NCI-H2081 (cell line): Measurements from ENCODE around the gene AHCY.
A peak's percentile ranks its signal among the peaks of the same experiment; 100 is the strongest.
"Not testable (repeated sequence)": the region's sequence is repeated elsewhere in the genome, so short reads cannot be mapped to it uniquely, and the experiment has no call there.

ENCODE experiments used
- DNase-seq, 2 experiments: peaks; one replicate each; lab custom pipeline; 2025; lab: John Stamatoyannopoulos, UW

The AHCY gene

GRCh38 chr20:34322267-34323105 lies 19.3 kb upstream of the AHCY start:
- DNase-seq = no peak

- DNase-seq = no peak
Measured at GRCh38 chr20:34320861-34321260, 17.7 kb upstream of the AHCY start.

GRCh38 chr20:34318609-34319443 lies 15.7 kb upstream of the AHCY start:
- no peak for DNase-seq

- no peak for DNase-seq
Measured at GRCh38 chr20:34316196-34316814, 13.2 kb upstream of the AHCY start.

GRCh38 chr20:34315236-34315635 lies 12.1 kb upstream of the AHCY start:
- DNase-seq = no peak

GRCh38 chr20:34312544-34313217 lies 9.5 kb upstream of the AHCY start:
- peak; percentile 86 to 87 for DNase-seq

GRCh38 chr20:34312024-34312460 lies 8.9 kb upstream of the AHCY start:
- DNase-seq = no peak

GRCh38 chr20:34311118-34312023 lies 8.2 kb upstream of the AHCY start:
- DNase-seq = no peak

GRCh38 chr20:34310481-34311117 lies 7.4 kb upstream of the AHCY start:
- DNase-seq = no peak

- no peak for DNase-seq
Measured at GRCh38 chr20:34309691-34310090, 6.5 kb upstream of the AHCY start.

GRCh38 chr20:34305333-34306230 lies 2.4 kb upstream of the AHCY start:
- DNase-seq = no peak

- DNase-seq = no peak
Measured at GRCh38 chr20:34302312-34302722, 838 bp downstream of the AHCY start.

- DNase-seq = no peak
Measured at GRCh38 chr20:34301587-34302311, 1.4 kb downstream of the AHCY start.

GRCh38 chr20:34300809-34301586 lies 2.2 kb downstream of the AHCY start:
- DNase-seq = no peak

GRCh38 chr20:34300256-34300806 lies 2.8 kb downstream of the AHCY start:
- no peak for DNase-seq

GRCh38 chr20:34299556-34300255 lies 3.4 kb downstream of the AHCY start:
- DNase-seq = no peak

- DNase-seq = not testable (repeated sequence)
Measured at GRCh38 chr20:34298294-34298784, 4.8 kb downstream of the AHCY start.
